Lower lobe of right lung (tissue), 2 donors: ENCODE measurements around the gene MUC7. TPM values are rescaled to one million over a fixed set of nuclear protein-coding genes. Genes with fewer than 3 reads are reported as not detected.

Experiments
- ATAC-seq, 2 donors: fragments of 200-7000 bp; cut with Tn5 transposase; one replicate each; pipeline ENCODE4 v1.9.1; 2020 to 2022; ENCODE audit warnings: mild to moderate bottlenecking in 2 of 2, moderate library complexity in 2 of 2
- DNase-seq: peaks from one replicate; pipeline ENCODE4 v3.0.0-alpha.2; 2020
- H3K27ac ChIP-seq: fragments of 200-600 bp; one replicate; pipeline ENCODE4 v1.8.0; 2022
- H3K27me3 ChIP-seq: fragments of 200-600 bp; one replicate; pipeline ENCODE4 v1.8.0; 2022; ENCODE audit warnings: low read depth
- H3K36me3 ChIP-seq: fragments of 200-600 bp; one replicate; pipeline ENCODE4 v1.8.0; 2022; ENCODE audit warnings: mild to moderate bottlenecking
- H3K4me1 ChIP-seq: fragments of 200-600 bp; one replicate; pipeline ENCODE4 v1.8.0; 2022
- H3K4me3 ChIP-seq: fragments of 200-600 bp; one replicate; pipeline ENCODE4 v1.8.0; 2022; ENCODE audit warnings: mild to moderate bottlenecking
- H3K9me3 ChIP-seq: fragments of 200-600 bp; one replicate; pipeline ENCODE4 v1.8.0; 2022
- CTCF ChIP-seq: fragments of 200-600 bp; IDR thresholded peaks from one replicate; pipeline ENCODE4 v1.8.0; 2022; ENCODE audit warnings: antibody characterized with exemption, mild to moderate bottlenecking
- intact Hi-C: fragments of 100-400 bp; cut with DNase I; formaldehyde crosslinking; loops from one replicate; pipeline ENCODE4 v1.11.0; 2022
- long read RNA-seq: library from polyadenylated mRNA; unstranded; transcript quantifications from one replicate; pipeline ENCODE4 v2.0.0, GENCODE V29; 2021
- total RNA-seq: library from RNA; stranded (reverse); fragmentation: NEBNext Ultra II Directional; extraction: Animal tissue kit (Norgen Biotek cat#: 25700); gene quantifications from one replicate; pipeline ENCODE4 v1.2.1, GENCODE V29; 2021
- donor health status: DM: no; HTN: yes; CAD: no; lungs with severe emphysema.

Gene MUC7
- total RNA-seq = not detected
- long read RNA-seq = 0 reads

GRCh38 chr4:70471897-70472296 is at the start of gene MUC7:
MUC7 (plus strand) TSS chr4:70472197; CDS start chr4:70474022, 1,825 bp downstream.
- ATAC-seq = no peak
- no peaks in the 10 kb centered on the region for H3K4me1 ChIP-seq
- H3K4me3 ChIP-seq = no peak within 1 kb of the TSS
- no peaks in the 10 kb centered on the region for H3K36me3 ChIP-seq
- no peak for TF ChIP-seq CTCF
- H3K9me3 ChIP-seq = no peaks in the 10 kb centered on the region
- no peaks in the 10 kb centered on the region for H3K27me3 ChIP-seq
- no peak for DNase-seq
- intact Hi-C loops = no loop called here
- no peak within 1 kb of the TSS for H3K27ac ChIP-seq

- H3K4me1 ChIP-seq = no peaks in the 10 kb centered on the region
Measured at GRCh38 chr4:70425306-70425705, 46.7 kb upstream of the MUC7 start.

GRCh38 chr4:70426789-70427188 is 45.2 kb upstream of the MUC7 start:
- H3K36me3 ChIP-seq = no peaks in the 10 kb centered on the region
- intact Hi-C loops = no loop called here
- no peaks in the 10 kb centered on the region for H3K4me1 ChIP-seq
- H3K4me3 ChIP-seq = no peak overlapping the region
- no peak overlapping the region for H3K27ac ChIP-seq
- DNase-seq (no peak), ATAC-seq (no peak)
- no peak for TF ChIP-seq CTCF
- no peaks in the 10 kb centered on the region for H3K27me3 ChIP-seq
- no peaks in the 10 kb centered on the region for H3K9me3 ChIP-seq

More at GRCh38 chr4:70425306-70425705, 46.7 kb upstream of the MUC7 start:
- Histone ChIP-seq H3K4me3 (no peak overlapping the region), H3K27ac (no peak overlapping the region), H3K36me3 (no peaks in the 10 kb centered on the region), H3K27me3 (no peaks in the 10 kb centered on the region), H3K9me3 (no peaks in the 10 kb centered on the region)
- intact Hi-C loops = no loop called here
- ATAC-seq = no peak
- no peak for TF ChIP-seq CTCF
- DNase-seq = no peak

GRCh38 chr4:70437197-70437596 is 34.8 kb upstream of the MUC7 start:
- intact Hi-C loops = no loop called here
- ATAC-seq (no peak), DNase-seq (no peak)
- Histone ChIP-seq H3K9me3 (no peaks in the 10 kb centered on the region), H3K36me3 (no peaks in the 10 kb centered on the region), H3K27me3 (no peaks in the 10 kb centered on the region), H3K27ac (no peak overlapping the region), H3K4me1 (no peaks in the 10 kb centered on the region), H3K4me3 (no peak overlapping the region)
- TF ChIP-seq CTCF = no peak

- no peak overlapping the region for H3K27ac ChIP-seq
- no peaks in the 10 kb centered on the region for H3K4me1 ChIP-seq
- TF ChIP-seq CTCF = no peak
- no peak for ATAC-seq
- no peak overlapping the region for H3K4me3 ChIP-seq
- no peaks in the 10 kb centered on the region for H3K9me3 ChIP-seq
- H3K27me3 ChIP-seq = no peaks in the 10 kb centered on the region
- intact Hi-C loops = no loop called here
- no peak for DNase-seq
- no peaks in the 10 kb centered on the region for H3K36me3 ChIP-seq
Measured at GRCh38 chr4:70442474-70442873, 29.5 kb upstream of the MUC7 start.

- Histone ChIP-seq H3K9me3 (no peaks in the 10 kb centered on the region), H3K36me3 (no peaks in the 10 kb centered on the region), H3K4me1 (no peaks in the 10 kb centered on the region), H3K27me3 (no peaks in the 10 kb centered on the region), H3K4me3 (no peak overlapping the region), H3K27ac (no peak overlapping the region)
- TF ChIP-seq CTCF = no peak
- ATAC-seq = no peak
- intact Hi-C loops = no loop called here
- no peak for DNase-seq
Measured at GRCh38 chr4:70443329-70443728, 28.7 kb upstream of the MUC7 start.
